Neural progenitor cell (in vitro differentiated cells): ENCODE data around the gene MBLAC1.

Experiments used
- EZH2 ChIP-seq: fragments of 200-600 bp; sonication (generic); IDR thresholded peaks from 2 replicates; pipeline ENCODE4 v1.6.1; 2017; ENCODE audit warnings: antibody characterized with exemption, mild to moderate bottlenecking, moderate library complexity
- EZH2phosphoT487 ChIP-seq: fragments of 200-600 bp; sonication (generic); IDR thresholded peaks from 2 replicates; pipeline ENCODE4 v1.6.1; 2017; ENCODE audit warnings: antibody characterized with exemption
- TF ChIP-seq, protein P1 (sequence below): fragments of 200-600 bp; sonication (generic); IDR thresholded peaks from 2 replicates; pipeline ENCODE4 v1.5.1; 2017; ENCODE audit warnings: antibody characterized with exemption, mild to moderate bottlenecking

DNA sequence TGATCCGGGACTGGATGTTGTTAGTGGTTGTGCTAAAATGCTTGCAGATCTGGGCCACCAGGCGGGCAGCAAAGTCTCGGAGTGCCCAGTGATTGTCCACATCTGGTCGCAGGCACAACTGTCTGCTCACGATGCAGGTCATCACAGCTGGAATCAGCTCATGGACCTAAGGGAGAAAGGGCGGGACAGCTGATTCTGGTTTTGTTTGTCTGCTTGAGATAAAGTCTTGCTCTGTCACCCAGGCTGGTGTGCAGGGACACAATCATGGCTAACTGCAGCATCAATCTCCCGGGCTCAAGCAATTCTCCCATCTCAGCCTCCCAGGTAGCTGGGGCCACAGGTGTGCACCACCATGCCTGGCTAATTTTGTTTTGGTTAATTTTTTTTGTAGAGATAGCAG lies 15.6 kb upstream of the MBLAC1 start:
- TF ChIP-seq EZH2 (no peak), EZH2phosphoT487 (no peak)
- TF ChIP-seq, protein P1, sequence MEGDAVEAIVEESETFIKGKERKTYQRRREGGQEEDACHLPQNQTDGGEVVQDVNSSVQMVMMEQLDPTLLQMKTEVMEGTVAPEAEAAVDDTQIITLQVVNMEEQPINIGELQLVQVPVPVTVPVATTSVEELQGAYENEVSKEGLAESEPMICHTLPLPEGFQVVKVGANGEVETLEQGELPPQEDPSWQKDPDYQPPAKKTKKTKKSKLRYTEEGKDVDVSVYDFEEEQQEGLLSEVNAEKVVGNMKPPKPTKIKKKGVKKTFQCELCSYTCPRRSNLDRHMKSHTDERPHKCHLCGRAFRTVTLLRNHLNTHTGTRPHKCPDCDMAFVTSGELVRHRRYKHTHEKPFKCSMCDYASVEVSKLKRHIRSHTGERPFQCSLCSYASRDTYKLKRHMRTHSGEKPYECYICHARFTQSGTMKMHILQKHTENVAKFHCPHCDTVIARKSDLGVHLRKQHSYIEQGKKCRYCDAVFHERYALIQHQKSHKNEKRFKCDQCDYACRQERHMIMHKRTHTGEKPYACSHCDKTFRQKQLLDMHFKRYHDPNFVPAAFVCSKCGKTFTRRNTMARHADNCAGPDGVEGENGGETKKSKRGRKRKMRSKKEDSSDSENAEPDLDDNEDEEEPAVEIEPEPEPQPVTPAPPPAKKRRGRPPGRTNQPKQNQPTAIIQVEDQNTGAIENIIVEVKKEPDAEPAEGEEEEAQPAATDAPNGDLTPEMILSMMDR: no peak
